HEK293 (cell line): ENCODE data around the gene TCOF1.

Source experiments
- CTCF ChIA-PET: fragments of 350-600 bp; formaldehyde crosslinking; extraction: SDS; loops from one replicate; lab custom pipeline; 2021; ENCODE audit warnings: antibody characterized with exemption; lab: Yijun Ruan, JAX
- POLR2A ChIA-PET: fragments of 300-600 bp; formaldehyde crosslinking; extraction: SDS; loops from one replicate; lab custom pipeline; 2020; ENCODE audit warnings: antibody characterized with exemption, inconsistent platforms; lab: Yijun Ruan, JAX
- H3K27ac ChIP-seq: fragments of 200-500 bp; sonication (Bioruptor generic); 2 replicates; pipeline ENCODE4 v1.5.1; 2014; ENCODE audit warnings: low read depth, low read length, control low read depth, inconsistent platforms; ENCODE audit errors: extremely low read depth
- H3K36me3 ChIP-seq, 2 experiments: fragments of 200-500 bp in 1 of 2; sonication (Bioruptor generic) in 1 of 2; 1 replicate in 1 of 2; 2 replicates in 1 of 2; pipeline ENCODE4 v1.5.1; 2014 to 2017; ENCODE audit warnings: inconsistent platforms in 2 of 2, low read length in 2 of 2; ENCODE audit not compliant: control insufficient read depth in 2 of 2, insufficient read depth in 1 of 2
- H3K4me1 ChIP-seq: fragments of 200-500 bp; sonication (Bioruptor generic); 2 replicates; pipeline ENCODE4 v1.5.1; 2014; ENCODE audit warnings: mild to moderate bottlenecking, low read length, inconsistent platforms; ENCODE audit not compliant: control insufficient read depth, insufficient read depth
- H3K4me3 ChIP-seq: 2 replicates; pipeline ENCODE4 v1.5.1; 2011; ENCODE audit warnings: low read depth, mild to moderate bottlenecking, control low read depth, low read length, moderate library complexity
- H3K9me3 ChIP-seq: fragments of 200-500 bp; sonication (Bioruptor generic); 2 replicates; pipeline ENCODE4 v1.5.1; 2014; ENCODE audit warnings: low read depth, low read length, inconsistent platforms; ENCODE audit not compliant: control insufficient read depth, insufficient read depth
- BCL11A ChIP-seq: fragments of 450-650 bp; formaldehyde crosslinking; IDR thresholded peaks from 2 replicates; pipeline ENCODE4 v1.5.1; 2016; ENCODE audit warnings: low read depth, missing biosample characterization, missing genetic modification characterization
- GFI1B ChIP-seq: fragments of 450-650 bp; formaldehyde crosslinking; IDR thresholded peaks from 2 replicates; pipeline ENCODE4 v1.5.1; 2016; ENCODE audit warnings: missing biosample characterization, missing genetic modification characterization
- IKZF3 ChIP-seq: fragments of 450-650 bp; IDR thresholded peaks from 2 replicates; pipeline ENCODE4 v1.5.0; 2018; ENCODE audit warnings: missing biosample characterization, mild to moderate bottlenecking, missing genetic modification characterization, moderate library complexity
- OSR2 ChIP-seq: fragments of 450-650 bp; formaldehyde crosslinking; IDR thresholded peaks from 2 replicates; pipeline ENCODE4 v1.5.1; 2016; ENCODE audit warnings: missing biosample characterization, missing genetic modification characterization
- TRIM28 ChIP-seq: IDR thresholded peaks from 2 replicates; pipeline ENCODE4 v1.6.1; 2011; ENCODE audit warnings: low read length, control low read depth, borderline replicate concordance
- WT1 ChIP-seq: fragments of 450-650 bp; formaldehyde crosslinking; IDR thresholded peaks from 2 replicates; pipeline ENCODE4 v1.5.1; 2016; ENCODE audit warnings: missing biosample characterization, missing genetic modification characterization
- ZBTB17 ChIP-seq: fragments of 450-650 bp; formaldehyde crosslinking; IDR thresholded peaks from 2 replicates; pipeline ENCODE4 v1.5.1; 2016; ENCODE audit warnings: missing biosample characterization, missing genetic modification characterization
- ZBTB20 ChIP-seq: fragments of 450-650 bp; formaldehyde crosslinking; IDR thresholded peaks from 2 replicates; pipeline ENCODE4 v1.5.1; 2016; ENCODE audit warnings: missing biosample characterization, missing genetic modification characterization
- ZNF2 ChIP-seq: fragments of 450-650 bp; formaldehyde crosslinking; IDR thresholded peaks from 2 replicates; pipeline ENCODE4 v1.5.1; 2016; ENCODE audit warnings: missing biosample characterization, missing genetic modification characterization
- ZNF266 ChIP-seq: fragments of 450-650 bp; formaldehyde crosslinking; IDR thresholded peaks from 2 replicates; pipeline ENCODE4 v1.5.1; 2016; ENCODE audit warnings: missing biosample characterization, missing genetic modification characterization, low read depth
- ZNF366 ChIP-seq: fragments of 450-650 bp; formaldehyde crosslinking; conservative IDR thresholded peaks from 2 replicates; pipeline ENCODE4 v1.5.1; 2016; ENCODE audit warnings: missing biosample characterization, missing genetic modification characterization
- ZNF394 ChIP-seq: fragments of 450-650 bp; formaldehyde crosslinking; IDR thresholded peaks from 2 replicates; pipeline ENCODE4 v1.5.1; 2016; ENCODE audit warnings: missing biosample characterization, missing genetic modification characterization, mild to moderate bottlenecking, moderate library complexity, borderline replicate concordance
- ZNF416 ChIP-seq: fragments of 450-650 bp; formaldehyde crosslinking; IDR thresholded peaks from 2 replicates; pipeline ENCODE4 v1.5.1; 2016; ENCODE audit warnings: missing biosample characterization, missing genetic modification characterization
- ZNF501 ChIP-seq: fragments of 450-650 bp; formaldehyde crosslinking; IDR thresholded peaks from 2 replicates; pipeline ENCODE4 v1.5.1; 2016; ENCODE audit warnings: missing biosample characterization, missing genetic modification characterization
- ZNF600 ChIP-seq: fragments of 450-650 bp; formaldehyde crosslinking; IDR thresholded peaks from 2 replicates; pipeline ENCODE4 v1.5.1; 2016; ENCODE audit warnings: missing biosample characterization, missing genetic modification characterization
- ZNF629 ChIP-seq: fragments of 450-650 bp; formaldehyde crosslinking; IDR thresholded peaks from 2 replicates; pipeline ENCODE4 v1.5.1; 2017; ENCODE audit warnings: missing biosample characterization, missing genetic modification characterization
- ZNF654 ChIP-seq: fragments of 450-650 bp; formaldehyde crosslinking; IDR thresholded peaks from 2 replicates; pipeline ENCODE4 v1.5.1; 2016; ENCODE audit warnings: low read depth, missing biosample characterization, missing genetic modification characterization
- ZXDB ChIP-seq: fragments of 450-650 bp; formaldehyde crosslinking; IDR thresholded peaks from 2 replicates; pipeline ENCODE4 v1.5.1; 2016; ENCODE audit warnings: missing biosample characterization, missing genetic modification characterization
- TF ChIP-seq, protein P1 (sequence below): fragments of 450-650 bp; formaldehyde crosslinking; IDR thresholded peaks from 2 replicates; pipeline ENCODE4 v1.5.1; 2017; ENCODE audit warnings: missing biosample characterization, missing genetic modification characterization
- TF ChIP-seq, protein P2 (sequence below): fragments of 450-650 bp; formaldehyde crosslinking; IDR thresholded peaks from 2 replicates; pipeline ENCODE4 v1.5.1; 2016; ENCODE audit warnings: missing biosample characterization, missing genetic modification characterization
- TF ChIP-seq, protein P3 (sequence below): fragments of 450-650 bp; formaldehyde crosslinking; IDR thresholded peaks from 2 replicates; pipeline ENCODE4 v1.5.1; 2016; ENCODE audit warnings: missing biosample characterization, missing genetic modification characterization
- TF ChIP-seq, protein P4 (sequence below): fragments of 450-650 bp; formaldehyde crosslinking; IDR thresholded peaks from 2 replicates; pipeline ENCODE4 v1.5.1; 2016; ENCODE audit warnings: missing biosample characterization, missing genetic modification characterization

The TCOF1 gene

DNA sequence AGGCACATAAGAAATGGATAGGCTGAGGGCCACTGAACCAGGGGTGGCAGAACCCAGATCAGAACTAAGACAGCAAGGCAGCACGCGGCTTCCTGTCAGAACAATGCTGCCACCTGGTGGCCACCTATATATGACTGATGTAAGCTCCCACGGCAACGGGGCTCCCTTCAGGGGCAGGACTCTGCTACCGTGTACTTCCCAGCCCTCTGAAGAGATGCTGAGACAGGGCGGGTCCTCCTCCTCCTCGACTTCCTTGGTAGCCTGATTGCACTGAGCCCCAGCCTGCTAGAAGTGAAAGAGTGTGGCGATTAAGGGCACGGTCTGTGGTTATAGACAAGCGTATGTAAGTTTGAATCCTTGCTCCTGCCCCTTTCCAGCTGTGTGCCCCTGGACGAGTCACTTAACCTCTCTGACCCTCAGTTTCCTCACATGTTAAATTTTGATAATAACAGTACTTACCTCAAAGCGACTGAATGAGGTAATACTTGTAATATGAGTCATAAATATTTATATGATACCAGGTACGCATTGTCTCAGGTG, 78.7 kb downstream of the TCOF1 start (continued):
- peak; percentile 50; the same call in 1 of the 2 replicates for TF ChIP-seq OSR2 (tag by site-specific recombination)
- peak; percentile 76 for TF ChIP-seq ZNF654 (tag by site-specific recombination)
- TF ChIP-seq ZNF501 = peak; percentile 55; the same call in 1 of the 2 replicates
- no peak for TF ChIP-seq ZNF416
- TF ChIP-seq ZXDB (tag by site-specific recombination) = peak; percentile 100
- peak; percentile 39 for TF ChIP-seq ZBTB20 (tag by site-specific recombination)
- TF ChIP-seq, protein P1, sequence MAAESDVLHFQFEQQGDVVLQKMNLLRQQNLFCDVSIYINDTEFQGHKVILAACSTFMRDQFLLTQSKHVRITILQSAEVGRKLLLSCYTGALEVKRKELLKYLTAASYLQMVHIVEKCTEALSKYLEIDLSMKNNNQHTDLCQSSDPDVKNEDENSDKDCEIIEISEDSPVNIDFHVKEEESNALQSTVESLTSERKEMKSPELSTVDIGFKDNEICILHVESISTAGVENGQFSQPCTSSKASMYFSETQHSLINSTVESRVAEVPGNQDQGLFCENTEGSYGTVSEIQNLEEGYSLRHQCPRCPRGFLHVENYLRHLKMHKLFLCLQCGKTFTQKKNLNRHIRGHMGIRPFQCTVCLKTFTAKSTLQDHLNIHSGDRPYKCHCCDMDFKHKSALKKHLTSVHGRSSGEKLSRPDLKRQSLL = no peak
- peak; percentile 78 for TF ChIP-seq ZNF600 (tag by site-specific recombination)
- TF ChIP-seq, all 188 proteins: peak for 11

DNA sequence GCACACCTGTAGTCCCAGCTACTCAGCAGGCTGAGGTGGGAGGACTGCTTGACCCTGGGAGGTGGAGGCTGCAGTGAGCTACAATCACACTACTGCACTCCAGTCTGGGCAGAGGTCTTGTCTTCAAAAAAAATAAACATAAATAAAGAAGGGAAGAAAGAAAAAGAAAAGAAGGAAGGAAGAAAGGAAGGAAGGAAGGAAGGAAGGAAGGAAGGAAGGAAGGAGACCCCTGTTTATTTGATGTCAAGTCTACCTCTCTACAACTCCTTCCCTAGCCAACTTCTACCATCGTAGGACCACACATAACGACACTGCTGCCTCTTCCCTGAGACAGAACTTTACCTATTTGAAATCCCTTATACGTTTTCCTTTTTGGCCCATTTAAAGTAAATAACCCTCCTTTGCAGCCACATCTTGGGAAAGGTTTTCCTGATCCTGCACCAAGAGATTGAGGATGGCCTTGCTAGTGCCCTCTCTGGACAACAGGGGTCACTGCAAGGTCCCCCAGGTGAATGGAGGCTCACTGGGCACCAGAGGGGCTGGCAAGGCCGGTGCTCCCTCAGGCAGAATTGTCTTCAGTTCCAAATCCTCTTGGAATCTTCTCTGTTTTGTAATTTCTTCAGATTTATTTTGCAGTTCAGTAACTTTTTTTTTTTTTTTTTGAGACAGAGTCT, 81.5 kb downstream of the TCOF1 start:
- ChIA-PET CTCF (interaction anchor here (0.6 to 0.7 kb wide), 4 partner anchors 21 to 1969 kb away, joined by 3 to 4 read pairs (median 3); no protein-coding TSS in a partner anchor), POLR2A (interaction anchor here (0.7 to 1.6 kb wide), 2 partner anchors 11 to 96 kb away, joined by 4 to 7 read pairs; no protein-coding TSS in a partner anchor)
- no peaks in the 10 kb centered on the region for H3K9me3 ChIP-seq
- H3K4me3 ChIP-seq = no peak overlapping the region
- TF ChIP-seq ZNF266 (tag by site-specific recombination) (no peak), IKZF3 (tag by site-specific recombination) (peak; percentile 64), ZNF366 (tag by site-specific recombination) (peak; percentile 97)
- TF ChIP-seq, protein P2, sequence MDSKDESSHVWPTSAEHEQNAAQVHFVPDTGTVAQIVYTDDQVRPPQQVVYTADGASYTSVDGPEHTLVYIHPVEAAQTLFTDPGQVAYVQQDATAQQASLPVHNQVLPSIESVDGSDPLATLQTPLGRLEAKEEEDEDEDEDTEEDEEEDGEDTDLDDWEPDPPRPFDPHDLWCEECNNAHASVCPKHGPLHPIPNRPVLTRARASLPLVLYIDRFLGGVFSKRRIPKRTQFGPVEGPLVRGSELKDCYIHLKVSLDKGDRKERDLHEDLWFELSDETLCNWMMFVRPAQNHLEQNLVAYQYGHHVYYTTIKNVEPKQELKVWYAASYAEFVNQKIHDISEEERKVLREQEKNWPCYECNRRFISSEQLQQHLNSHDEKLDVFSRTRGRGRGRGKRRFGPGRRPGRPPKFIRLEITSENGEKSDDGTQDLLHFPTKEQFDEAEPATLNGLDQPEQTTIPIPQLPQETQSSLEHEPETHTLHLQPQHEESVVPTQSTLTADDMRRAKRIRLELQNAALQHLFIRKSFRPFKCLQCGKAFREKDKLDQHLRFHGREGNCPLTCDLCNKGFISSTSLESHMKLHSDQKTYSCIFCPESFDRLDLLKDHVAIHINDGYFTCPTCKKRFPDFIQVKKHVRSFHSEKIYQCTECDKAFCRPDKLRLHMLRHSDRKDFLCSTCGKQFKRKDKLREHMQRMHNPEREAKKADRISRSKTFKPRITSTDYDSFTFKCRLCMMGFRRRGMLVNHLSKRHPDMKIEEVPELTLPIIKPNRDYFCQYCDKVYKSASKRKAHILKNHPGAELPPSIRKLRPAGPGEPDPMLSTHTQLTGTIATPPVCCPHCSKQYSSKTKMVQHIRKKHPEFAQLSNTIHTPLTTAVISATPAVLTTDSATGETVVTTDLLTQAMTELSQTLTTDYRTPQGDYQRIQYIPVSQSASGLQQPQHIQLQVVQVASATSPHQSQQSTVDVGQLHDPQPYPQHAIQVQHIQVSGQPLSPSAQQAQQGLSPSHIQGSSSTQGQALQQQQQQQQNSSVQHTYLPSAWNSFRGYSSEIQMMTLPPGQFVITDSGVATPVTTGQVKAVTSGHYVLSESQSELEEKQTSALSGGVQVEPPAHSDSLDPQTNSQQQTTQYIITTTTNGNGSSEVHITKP (tag by site-specific recombination) = peak; percentile 54
- H3K36me3 ChIP-seq = peaks cover 0 to 10% of the 10 kb centered on the region in 2 experiments; a peak in 1 of 3 replicates
- no peak overlapping the region for H3K27ac ChIP-seq
- peaks cover 3% of the 10 kb centered on the region; the same call in 1 of the 2 replicates for H3K4me1 ChIP-seq

DNA sequence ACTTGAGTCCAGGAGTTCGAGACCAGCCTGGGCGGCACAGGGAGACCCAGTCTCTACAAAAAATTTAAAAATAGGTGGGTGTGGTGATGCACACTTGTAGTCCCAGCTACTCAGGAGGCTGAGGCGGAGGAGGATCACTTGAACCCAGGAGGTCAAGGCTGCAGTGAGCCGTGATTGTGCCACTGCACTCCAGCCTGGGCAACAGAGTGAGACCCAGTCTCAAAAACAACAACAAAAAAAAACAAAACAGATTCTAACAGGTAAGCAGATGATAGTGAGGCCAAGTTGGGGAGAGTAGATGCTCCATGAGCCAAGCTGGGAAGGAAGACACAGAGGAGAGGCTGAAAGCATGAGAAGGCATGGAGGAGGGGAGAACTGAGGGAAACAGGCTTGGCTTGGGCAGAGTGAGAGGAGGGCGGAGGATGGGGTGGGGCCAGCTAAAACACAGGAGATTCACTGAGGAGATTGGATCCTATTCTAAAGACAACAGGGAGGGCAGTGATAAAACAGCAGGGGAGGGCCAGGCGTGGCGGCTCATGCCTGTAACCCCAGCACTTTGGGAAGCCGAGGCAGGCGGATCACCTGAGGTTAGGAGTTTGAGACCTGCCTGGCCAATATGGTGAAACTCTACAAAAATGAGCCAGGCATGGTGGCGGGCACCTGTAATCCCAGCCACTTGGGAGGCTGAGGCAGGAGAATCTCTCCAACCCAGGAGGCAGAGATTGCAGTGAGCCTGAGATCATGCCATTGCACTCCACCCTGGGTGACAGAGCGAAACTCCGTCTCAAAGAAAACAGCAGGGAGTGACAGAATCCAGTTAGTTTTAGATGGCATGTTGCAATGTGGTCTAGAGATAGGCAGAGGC, 83.7 kb downstream of the TCOF1 start:
- Histone ChIP-seq H3K36me3 (peaks cover 11 to 32% of the 10 kb centered on the region in 2 experiments), H3K9me3 (no peaks in the 10 kb centered on the region), H3K27ac (no peak overlapping the region), H3K4me3 (no peak overlapping the region), H3K4me1 (peaks cover 3% of the 10 kb centered on the region; the same call in 1 of the 2 replicates)
- POLR2A ChIA-PET = interaction anchor here (1.2 kb wide), 1 partner anchor 8 kb away, joined by 7 read pairs; the partner anchor contains the start of gene RPS14
- CTCF ChIA-PET = interaction anchor here (1.2 kb wide), 1 partner anchor 91 kb away, joined by 3 read pairs; no protein-coding TSS in a partner anchor
- TF ChIP-seq ZNF629 (tag by site-specific recombination) (peak; percentile 50), BCL11A (peak; percentile 34; the same call in 1 of the 2 replicates), ZNF394 (tag by site-specific recombination) (no peak), TRIM28 (no peak; the same call in 1 of the 2 replicates), ZNF501 (0 out of 2 replicates have a peak, but pooled peaks have one; percentile 28), ZNF600 (tag by site-specific recombination) (peak; percentile 97), ZNF2 (tag by site-specific recombination) (peak; percentile 24; the same call in 1 of the 2 replicates), GFI1B (tag by site-specific recombination) (peak; percentile 63; the same call in 1 of the 2 replicates), ZBTB17 (tag by site-specific recombination) (peak; percentile 88), WT1 (tag by site-specific recombination) (peak; percentile 85)
- TF ChIP-seq, protein P3, sequence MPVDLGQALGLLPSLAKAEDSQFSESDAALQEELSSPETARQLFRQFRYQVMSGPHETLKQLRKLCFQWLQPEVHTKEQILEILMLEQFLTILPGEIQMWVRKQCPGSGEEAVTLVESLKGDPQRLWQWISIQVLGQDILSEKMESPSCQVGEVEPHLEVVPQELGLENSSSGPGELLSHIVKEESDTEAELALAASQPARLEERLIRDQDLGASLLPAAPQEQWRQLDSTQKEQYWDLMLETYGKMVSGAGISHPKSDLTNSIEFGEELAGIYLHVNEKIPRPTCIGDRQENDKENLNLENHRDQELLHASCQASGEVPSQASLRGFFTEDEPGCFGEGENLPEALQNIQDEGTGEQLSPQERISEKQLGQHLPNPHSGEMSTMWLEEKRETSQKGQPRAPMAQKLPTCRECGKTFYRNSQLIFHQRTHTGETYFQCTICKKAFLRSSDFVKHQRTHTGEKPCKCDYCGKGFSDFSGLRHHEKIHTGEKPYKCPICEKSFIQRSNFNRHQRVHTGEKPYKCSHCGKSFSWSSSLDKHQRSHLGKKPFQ (tag by site-specific recombination) = 0 out of 2 replicates have a peak, but pooled peaks have one; percentile 22
- TF ChIP-seq, protein P4, sequence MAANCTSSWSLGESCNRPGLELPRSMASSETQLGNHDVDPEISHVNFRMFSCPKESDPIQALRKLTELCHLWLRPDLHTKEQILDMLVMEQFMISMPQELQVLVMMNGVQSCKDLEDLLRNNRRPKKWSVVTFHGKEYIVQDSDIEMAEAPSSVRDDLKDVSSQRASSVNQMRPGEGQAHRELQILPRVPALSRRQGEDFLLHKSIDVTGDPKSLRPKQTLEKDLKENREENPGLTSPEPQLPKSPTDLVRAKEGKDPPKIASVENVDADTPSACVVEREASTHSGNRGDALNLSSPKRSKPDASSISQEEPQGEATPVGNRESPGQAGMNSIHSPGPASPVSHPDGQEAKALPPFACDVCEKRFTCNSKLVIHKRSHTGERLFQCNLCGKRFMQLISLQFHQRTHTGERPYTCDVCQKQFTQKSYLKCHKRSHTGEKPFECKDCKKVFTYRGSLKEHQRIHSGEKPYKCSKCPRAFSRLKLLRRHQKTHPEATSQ (tag by site-specific recombination) = 0 out of 2 replicates have a peak, but pooled peaks have one; percentile 49
